Measurements from ENCODE around the gene NMD3. TPM values are rescaled to one million over a fixed set of nuclear protein-coding genes. Genes with fewer than 3 reads are reported as not detected.
A peak's percentile ranks its signal among the peaks of the same experiment; 100 is the strongest.

The NMD3 gene
- total RNA-seq: 125 and 139 TPM in 2 replicates

- peak; percentile 68 for DNase-seq (ENCODE audit: low read depth, low spot score)
Measured at GRCh38 chr3:161220850-161221753, at the start of gene NMD3. Gene NMD3 (plus strand): TSS chr3:161221311. CDS start chr3:161222014, 703 bp downstream.

DNA sequence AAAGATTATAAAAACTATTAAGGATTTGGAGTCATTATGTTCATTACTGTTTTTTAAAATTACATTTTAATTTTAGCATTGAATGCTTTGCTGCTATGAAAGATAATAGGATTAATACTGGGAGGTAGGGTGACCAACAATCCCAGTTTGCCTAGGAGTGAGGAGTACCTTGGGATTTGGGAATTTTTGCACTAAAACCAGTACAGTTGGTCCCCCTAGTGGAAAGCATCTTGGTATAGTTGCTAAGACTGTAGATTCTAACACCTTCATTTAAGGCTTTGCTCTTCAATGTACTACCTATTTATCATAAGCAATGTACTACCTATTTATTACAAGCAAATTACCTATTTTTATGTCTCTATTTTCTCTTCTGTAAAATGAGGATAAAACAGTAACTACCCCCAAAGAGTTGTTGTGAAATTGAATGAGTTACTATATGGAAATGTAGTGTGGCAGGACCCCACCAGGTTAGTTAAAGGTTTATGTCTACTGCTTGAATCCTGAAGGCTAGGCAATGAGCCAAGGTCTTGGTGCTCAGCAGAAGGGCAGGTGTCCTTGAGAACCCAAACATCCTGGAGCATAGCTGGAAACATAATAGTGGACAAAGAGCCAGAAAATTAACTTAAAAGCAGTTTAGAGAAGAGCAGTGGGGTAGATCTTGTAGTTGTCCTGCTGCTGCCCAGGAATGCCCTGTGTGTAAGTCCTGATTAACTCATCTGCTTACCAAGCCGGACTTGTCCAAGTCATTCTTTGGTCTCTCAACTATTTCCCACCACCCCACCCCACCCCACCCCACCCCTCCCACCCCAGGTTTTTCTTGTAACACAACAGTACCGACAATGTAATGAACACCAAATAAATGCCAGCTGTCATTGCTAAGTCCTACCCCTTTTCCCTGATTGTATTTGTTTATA lies 49.2 kb upstream of the NMD3 start:
- DNase-seq (ENCODE audit: low read depth, low spot score): no peak

DNA sequence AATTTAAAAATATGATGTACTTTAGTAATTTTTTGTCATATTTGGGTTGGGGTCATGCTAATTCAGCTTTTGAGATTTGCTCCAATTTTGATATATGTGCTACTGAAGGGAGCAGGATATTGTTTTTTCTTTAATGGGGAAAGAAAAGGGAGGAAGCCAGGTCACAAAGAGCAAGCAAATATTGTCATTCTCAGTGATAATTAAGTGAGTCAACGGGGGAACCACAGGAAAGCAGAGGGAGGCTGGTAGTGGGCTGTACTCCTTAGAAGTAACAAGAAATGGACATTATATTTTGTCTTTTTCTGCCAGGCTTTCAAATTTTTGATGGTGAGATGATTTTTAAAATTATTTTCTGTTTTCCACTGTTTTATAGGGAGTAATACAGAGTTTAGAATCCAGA lies 45.6 kb upstream of the NMD3 start:
- no peak for DNase-seq (ENCODE audit: low read depth, low spot score)

- no peak for DNase-seq (ENCODE audit: low read depth, low spot score)
Measured at GRCh38 chr3:161177991-161178390, 43.1 kb upstream of the NMD3 start.

DNA sequence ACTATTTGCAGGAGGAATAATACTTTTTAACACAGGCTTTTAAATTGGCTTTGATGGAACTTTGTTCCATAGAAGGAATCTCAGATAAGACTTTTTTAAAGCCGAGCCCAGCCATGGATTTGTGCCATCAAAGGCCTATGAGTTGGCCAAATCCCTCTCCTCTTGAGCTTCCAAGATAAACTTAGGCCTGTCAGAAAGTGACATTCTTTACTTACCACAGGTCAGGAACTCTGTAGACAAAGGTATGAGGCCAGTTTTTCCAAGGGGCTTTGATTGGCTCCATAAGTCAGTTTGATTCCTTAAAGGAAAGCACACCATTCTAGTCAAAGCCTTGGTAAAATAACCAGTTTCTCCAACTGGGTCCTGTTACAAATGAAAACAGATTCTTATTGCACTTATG lies 39.7 kb upstream of the NMD3 start:
- DNase-seq (ENCODE audit: low read depth, low spot score): peak; percentile 39

DNA sequence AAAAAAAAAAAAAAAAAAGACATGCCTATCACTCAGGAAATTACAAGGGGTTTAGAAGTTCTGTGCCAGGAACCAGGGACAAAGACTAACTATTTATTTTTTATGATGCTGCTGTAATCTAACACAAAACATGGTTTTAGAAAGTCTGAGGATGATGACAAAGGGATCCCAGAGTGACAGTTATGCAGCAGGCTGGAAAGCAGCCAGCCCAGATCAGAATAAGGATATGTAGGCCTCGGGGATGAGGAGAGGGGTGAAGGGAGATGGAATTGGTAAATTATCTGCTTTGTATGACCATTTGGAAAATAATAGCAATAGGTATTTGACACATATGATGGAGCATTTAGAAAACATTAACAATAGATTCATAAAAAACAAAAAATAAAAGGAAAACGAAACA lies 34.1 kb upstream of the NMD3 start:
- DNase-seq (ENCODE audit: low read depth, low spot score): no peak

DNA sequence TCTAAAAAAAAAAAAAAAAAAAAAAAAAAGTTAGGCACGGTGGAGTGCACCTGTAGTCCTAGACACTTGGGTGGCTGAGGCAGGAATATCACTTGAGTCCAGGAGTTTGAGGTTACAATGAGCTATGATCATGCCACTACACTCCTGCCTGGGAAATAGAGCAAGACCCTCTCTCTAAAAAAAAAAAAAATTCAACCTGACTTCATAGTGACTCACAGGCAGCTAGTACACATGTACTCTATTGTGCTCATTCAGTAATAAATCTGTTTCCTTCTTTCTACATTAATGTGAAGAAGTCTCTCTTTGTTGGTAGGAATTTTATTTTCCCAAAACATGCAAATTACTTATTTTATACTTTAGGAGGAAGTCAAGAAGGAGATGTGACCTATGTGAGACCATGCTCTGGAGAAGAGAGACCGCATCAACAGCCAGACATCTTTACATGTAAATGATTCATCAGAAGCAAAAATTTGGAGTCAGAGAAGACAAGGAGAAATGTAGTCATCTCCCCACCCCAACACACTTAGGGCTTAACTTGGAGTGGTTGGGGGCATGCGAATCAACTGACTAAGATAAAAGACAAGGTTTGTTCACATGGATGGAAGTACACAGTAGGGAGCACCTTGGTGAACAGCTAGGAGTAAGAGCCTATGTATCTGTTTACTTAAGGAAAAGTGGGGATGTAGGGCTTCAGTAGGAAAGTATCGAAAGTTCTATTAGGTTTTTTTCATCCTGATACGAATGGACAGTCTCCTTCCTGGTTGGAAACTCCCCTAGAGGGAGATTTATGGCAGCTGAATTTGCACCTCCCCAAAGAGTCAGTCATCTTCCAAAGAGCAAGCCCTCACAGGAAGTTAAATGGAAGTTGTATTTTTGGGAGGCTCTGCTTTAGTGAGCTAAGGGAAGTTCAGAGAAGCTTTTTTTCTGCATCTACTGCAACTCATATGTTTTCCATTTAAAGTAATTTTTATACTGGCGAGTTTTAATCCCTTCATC lies 23.0 kb upstream of the NMD3 start:
- no peak for DNase-seq (ENCODE audit: low read depth, low spot score)

DNA sequence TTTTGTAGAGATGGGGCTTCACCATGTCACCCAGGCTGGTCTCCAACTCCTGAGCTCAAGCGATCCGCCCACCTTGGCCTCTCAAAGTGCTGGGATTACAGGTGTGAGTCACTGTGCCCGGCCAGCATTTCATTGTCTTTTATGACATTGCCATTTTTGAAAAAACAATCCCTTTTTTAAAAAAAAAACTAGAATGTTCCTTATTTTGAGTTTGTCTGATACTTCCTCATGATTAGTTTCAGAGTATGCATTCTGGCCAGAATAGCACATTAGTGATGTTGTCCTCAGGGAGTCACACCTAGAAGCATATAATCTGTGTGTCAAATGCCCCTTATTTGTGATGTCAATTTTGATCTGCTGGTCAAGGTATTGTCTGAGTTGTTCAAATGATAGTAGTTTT lies 21.2 kb upstream of the NMD3 start:
- no peak for DNase-seq (ENCODE audit: low read depth, low spot score)

GRCh38 chr3:161203485-161204098 lies 17.5 kb upstream of the NMD3 start:
- no peak for DNase-seq (ENCODE audit: low read depth, low spot score)

- DNase-seq (ENCODE audit: low read depth, low spot score): no peak
Measured at GRCh38 chr3:161208931-161209330, 12.2 kb upstream of the NMD3 start.

DNA sequence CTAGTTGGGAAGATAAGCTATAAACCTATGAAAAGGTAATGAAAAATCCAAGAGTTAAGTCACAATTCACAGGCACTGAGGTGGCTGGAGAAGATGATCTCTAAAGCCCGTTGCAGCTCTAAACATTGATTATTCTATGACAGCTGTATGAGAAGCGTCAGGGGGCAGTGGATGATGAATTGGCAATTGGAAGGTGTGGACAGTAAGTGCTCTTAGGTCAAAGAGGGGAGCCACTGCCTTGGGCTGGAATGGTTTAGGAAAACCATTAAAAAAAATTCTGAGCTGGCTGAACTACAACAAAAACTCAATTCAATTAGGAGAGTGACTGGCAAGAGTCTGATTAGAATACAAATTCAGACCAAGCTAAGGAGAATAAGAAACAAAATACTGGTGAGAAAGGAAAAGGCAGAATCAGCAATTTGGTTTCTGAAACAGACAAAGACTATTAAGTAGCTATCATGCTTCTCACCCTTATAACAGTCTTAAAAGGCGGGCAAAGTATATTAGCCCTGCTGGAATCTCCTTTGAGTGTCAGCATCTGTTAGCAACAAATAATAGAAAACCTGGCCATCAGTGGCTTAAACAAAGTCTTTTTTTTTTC lies 8.8 kb upstream of the NMD3 start:
- no peak for DNase-seq (ENCODE audit: low read depth, low spot score)

DNA sequence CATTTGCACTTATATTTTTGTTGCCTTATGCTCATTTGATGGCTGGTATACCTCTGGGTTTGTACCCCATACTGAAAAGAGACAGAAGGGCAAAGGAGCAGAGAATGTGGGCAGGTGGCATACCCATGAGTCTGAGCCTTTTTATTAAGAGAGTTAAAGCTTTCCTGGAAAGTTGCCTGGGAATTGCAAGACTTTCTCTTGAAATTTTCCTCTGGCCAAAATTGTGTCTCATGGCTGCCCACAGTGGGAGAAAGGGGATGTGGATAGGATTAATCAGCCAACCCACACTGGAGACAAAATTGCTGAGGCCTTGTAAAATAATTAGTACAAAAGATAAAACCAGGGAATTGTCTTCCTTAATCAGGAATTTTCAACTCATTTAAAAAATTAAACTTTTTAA lies 8.2 kb upstream of the NMD3 start:
- DNase-seq (ENCODE audit: low read depth, low spot score): no peak

DNA sequence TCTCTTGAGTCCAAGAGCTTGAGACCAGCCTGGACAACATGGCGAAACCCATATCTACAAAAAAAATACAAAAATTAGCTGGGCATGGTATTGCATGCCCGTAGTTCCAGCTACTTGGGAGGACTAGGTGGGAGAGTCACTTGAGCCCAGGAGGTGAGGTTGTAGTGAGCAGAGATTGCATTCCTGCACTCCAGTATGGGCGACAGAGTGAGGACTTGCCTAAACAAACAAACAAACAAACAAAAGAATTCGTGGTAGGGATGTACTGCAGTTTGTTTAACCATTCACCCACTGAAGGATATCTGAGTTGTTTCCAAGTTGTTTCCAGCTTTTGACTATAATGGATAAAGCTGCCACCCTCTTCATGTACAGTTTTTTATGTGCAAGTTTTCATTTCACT lies 7.5 kb upstream of the NMD3 start:
- DNase-seq (ENCODE audit: low read depth, low spot score): no peak

- no peak for DNase-seq (ENCODE audit: low read depth, low spot score)
Measured at GRCh38 chr3:161215185-161215584, 5.9 kb upstream of the NMD3 start.

DNA sequence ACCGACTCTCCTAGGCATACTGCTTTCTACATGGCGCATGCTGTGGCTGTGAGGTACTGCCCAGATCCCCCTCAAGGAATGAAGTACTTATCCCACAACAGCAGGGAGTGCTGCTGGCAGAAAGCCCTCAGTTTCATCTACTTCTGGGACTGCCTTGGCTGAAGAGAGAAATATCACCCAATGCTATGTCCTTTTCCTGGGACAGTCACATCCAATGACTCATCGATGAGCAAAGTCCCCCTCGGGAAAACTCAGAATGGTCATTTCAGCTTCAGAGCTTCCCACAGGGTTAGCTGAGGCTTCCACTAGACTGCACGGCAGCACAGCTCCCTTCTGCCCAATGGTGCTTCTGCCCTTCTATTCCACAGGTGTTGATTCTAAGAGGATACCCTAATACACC lies 3.6 kb upstream of the NMD3 start:
- no peak for DNase-seq (ENCODE audit: low read depth, low spot score)

- no peak for DNase-seq (ENCODE audit: low read depth, low spot score)
Measured at GRCh38 chr3:161219495-161219894, 1.6 kb upstream of the NMD3 start.

- DNase-seq (ENCODE audit: low read depth, low spot score): no peak
Measured at GRCh38 chr3:161221806-161222600, 892 bp downstream of the NMD3 start.

DNA sequence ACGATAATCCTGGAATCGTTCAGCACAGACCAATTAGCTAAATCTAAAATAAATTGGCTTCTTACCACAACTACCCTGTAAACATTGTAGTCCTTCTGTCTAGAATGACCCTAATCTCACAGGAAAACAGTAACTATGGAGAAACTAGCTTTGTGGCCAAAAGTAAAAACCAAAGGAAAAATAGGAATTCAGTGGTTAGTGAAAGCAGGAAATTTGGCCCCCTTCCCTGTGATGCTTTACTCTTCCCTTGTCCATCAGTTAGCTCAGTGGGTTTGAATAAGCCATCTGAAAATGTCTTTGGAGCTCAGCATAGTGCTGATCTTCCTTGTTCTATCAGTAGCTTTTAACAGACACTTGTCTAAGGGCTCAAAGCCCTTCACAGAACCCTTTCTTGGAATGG lies 1.6 kb downstream of the NMD3 start:
- DNase-seq (ENCODE audit: low read depth, low spot score): no peak

- no peak for DNase-seq (ENCODE audit: low read depth, low spot score)
Measured at GRCh38 chr3:161224786-161225185, 3.7 kb downstream of the NMD3 start.

Data from pulmonary artery endothelial cell (primary cell).